Measurements from ENCODE around the gene GRAMD2B. TPM values are rescaled to one million over a fixed set of nuclear protein-coding genes. Genes with fewer than 3 reads are reported as not detected.

GRAMD2B gene
- total RNA-seq, 6 donors from 2014 or later, result 11.3 to 70.4 (median 17.7) TPM

DNA sequence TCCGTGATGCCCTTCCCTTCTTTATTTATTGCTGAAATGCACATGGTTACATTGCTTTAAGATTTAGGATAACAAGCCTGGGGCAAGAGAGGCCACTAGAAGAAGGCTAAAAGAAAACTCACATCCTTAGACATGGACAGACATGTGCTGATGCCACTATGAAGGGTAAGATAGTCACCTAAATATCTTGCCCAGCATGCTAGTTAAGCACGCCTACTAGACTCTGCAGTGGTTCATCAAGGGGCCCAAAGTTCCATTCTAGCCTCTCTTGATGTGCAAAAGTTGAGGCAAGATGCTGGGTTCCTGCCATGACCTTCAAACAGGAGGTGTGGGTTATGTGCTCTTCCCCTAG lies 49.3 kb downstream of the GRAMD2B start:
- peaks cover 0 to 38% (median 12%) of the 10 kb centered on the region in 4 donors for H3K36me3 ChIP-seq
- H3K9me3 ChIP-seq, result no peaks in the 10 kb centered on the region
- ATAC-seq (ENCODE audit: low FRiP score in 2 of 2) (no peak), DNase-seq (no peak)
- no peak overlapping the region for H3K27ac ChIP-seq
- no peak overlapping the region for H3K4me3 ChIP-seq
- TF ChIP-seq POLR2A (IDR thresholded peaks at IDR 0.05) (no peak), EP300 (IDR thresholded peaks at IDR 0.05) (no peak), POLR2AphosphoS5 (IDR thresholded peaks at IDR 0.05) (no peak)
- TF ChIP-seq, protein P1, sequence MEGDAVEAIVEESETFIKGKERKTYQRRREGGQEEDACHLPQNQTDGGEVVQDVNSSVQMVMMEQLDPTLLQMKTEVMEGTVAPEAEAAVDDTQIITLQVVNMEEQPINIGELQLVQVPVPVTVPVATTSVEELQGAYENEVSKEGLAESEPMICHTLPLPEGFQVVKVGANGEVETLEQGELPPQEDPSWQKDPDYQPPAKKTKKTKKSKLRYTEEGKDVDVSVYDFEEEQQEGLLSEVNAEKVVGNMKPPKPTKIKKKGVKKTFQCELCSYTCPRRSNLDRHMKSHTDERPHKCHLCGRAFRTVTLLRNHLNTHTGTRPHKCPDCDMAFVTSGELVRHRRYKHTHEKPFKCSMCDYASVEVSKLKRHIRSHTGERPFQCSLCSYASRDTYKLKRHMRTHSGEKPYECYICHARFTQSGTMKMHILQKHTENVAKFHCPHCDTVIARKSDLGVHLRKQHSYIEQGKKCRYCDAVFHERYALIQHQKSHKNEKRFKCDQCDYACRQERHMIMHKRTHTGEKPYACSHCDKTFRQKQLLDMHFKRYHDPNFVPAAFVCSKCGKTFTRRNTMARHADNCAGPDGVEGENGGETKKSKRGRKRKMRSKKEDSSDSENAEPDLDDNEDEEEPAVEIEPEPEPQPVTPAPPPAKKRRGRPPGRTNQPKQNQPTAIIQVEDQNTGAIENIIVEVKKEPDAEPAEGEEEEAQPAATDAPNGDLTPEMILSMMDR (IDR thresholded peaks at IDR 0.05), result no peak
- WGBS, 2 donors, result 90 to 97% methylated on average over 2 of the region's 2 CpGs
- H3K4me1 ChIP-seq, result no peaks in the 10 kb centered on the region
- no peaks in the 10 kb centered on the region for H3K27me3 ChIP-seq

DNA sequence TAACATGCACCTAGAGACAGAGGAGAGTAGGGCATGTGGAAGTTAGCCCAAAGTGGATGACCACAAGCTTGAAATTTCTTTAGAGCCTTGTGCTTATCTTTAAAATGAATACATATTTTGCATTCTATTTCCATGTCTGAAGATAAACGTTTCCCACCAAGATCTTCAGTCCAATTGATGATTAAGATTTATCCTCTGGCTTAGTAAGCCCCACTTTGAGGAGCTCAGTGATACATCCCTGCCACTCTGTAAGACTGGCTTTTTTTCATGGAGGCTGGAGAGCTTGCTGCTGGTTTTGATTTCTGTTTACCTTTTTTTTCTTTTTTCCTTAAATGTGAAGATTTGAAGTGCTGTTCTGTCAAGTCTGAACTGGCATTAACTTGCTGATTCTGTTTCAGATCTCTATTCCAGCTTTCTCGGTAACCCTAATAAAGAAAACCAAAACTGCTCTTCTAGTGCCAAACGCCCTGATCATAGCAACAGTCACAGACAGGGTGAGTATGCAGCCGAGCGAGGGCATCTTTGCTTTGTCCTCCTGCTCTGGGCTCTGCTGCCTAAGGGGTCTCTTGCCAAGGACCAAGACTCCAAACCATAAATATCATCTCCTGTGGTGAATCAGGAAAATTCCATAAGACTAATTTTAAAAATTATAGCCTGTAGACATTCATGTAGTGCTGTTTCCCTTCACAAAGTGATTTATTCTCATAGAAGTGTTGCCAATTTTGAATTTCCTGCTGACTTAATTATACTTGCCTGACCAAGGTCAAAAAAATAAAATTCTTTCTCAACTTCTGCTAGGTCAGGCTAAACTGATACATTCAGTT lies 54.3 kb downstream of the GRAMD2B start:
- no peak for ATAC-seq (ENCODE audit: low FRiP score in 2 of 2)
- Histone ChIP-seq H3K4me3 (no peak overlapping the region), H3K27me3 (no peaks in the 10 kb centered on the region), H3K27ac (peak overlapping the region in 2 of 4 donors; percentile 24 to 44), H3K36me3 (peaks cover 0 to 62% (median 8%) of the 10 kb centered on the region in 4 donors), H3K9me3 (no peaks in the 10 kb centered on the region), H3K4me1 (no peaks in the 10 kb centered on the region)
- DNase-seq, result no peak
- TF ChIP-seq POLR2A (IDR thresholded peaks at IDR 0.05), result no peak
- no peak for TF ChIP-seq POLR2AphosphoS5 (IDR thresholded peaks at IDR 0.05)
- no peak for TF ChIP-seq EP300 (IDR thresholded peaks at IDR 0.05)
- TF ChIP-seq, protein P1 (IDR thresholded peaks at IDR 0.05), result no peak
- 73 to 76% methylated on average over 5 of the region's 5 CpGs for WGBS, 2 donors

DNA sequence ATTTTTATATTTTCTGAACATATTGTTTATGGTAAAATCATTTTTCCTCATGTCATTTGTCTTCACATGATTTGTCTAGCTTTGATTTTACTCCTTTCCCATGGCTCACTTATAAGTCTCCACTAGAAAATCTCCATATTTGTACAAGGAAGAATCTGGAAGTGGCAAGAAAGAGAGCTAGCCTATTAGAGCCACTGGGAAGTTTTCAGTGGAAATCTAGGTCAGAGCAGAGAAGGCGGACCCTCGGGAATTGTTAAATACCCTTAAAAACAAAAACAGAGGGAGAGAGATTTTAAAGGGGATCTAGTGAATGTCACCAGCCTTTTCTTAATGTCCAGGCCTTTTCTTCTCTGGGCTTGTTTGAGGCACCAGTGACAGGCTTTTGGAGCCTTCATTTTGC lies 56.6 kb downstream of the GRAMD2B start:
- H3K36me3 ChIP-seq, result peaks cover 8 to 67% (median 9%) of the 10 kb centered on the region in 4 donors
- 52 to 79% methylated on average over 2 of the region's 2 CpGs for WGBS, 2 donors
- H3K4me3 ChIP-seq, result no peak overlapping the region
- H3K27ac ChIP-seq, result no peak overlapping the region
- no peak for TF ChIP-seq EP300 (IDR thresholded peaks at IDR 0.05)
- TF ChIP-seq POLR2AphosphoS5 (IDR thresholded peaks at IDR 0.05), result no peak
- no peak for TF ChIP-seq POLR2A (IDR thresholded peaks at IDR 0.05)
- TF ChIP-seq, protein P1 (IDR thresholded peaks at IDR 0.05), result no peak
- DNase-seq (no peak), ATAC-seq (ENCODE audit: low FRiP score in 2 of 2) (no peak)
- no peaks in the 10 kb centered on the region for H3K4me1 ChIP-seq
- H3K27me3 ChIP-seq, result no peaks in the 10 kb centered on the region
- H3K9me3 ChIP-seq, result no peaks in the 10 kb centered on the region

DNA sequence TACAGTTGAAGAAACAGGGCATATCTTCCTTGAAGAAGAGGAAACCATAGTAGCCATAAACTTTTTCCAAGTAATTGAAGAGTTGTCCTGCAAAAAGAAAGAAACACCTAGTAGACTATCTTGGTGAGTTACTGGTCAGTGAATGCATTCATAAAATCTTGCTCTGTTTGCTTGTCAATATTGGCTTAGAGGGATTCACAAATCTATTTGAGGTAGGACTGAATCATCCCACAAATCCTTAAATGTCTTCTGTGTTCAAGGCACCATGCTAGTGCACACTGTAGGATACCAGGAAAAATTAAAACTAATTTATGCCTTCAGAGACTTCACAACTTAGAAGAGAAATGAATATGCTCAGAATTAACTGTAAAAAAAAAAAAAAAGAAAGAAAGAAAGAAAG lies 57.6 kb downstream of the GRAMD2B start:
- no peak for DNase-seq
- no peaks in the 10 kb centered on the region for H3K9me3 ChIP-seq
- no peak for TF ChIP-seq POLR2AphosphoS5 (IDR thresholded peaks at IDR 0.05)
- TF ChIP-seq, protein P1 (IDR thresholded peaks at IDR 0.05), result no peak
- no peak for TF ChIP-seq POLR2A (IDR thresholded peaks at IDR 0.05)
- TF ChIP-seq EP300 (IDR thresholded peaks at IDR 0.05), result no peak
- no peaks in the 10 kb centered on the region for H3K27me3 ChIP-seq
- no peak for ATAC-seq (ENCODE audit: low FRiP score in 2 of 2)
- no peak overlapping the region for H3K27ac ChIP-seq
- no peaks in the 10 kb centered on the region for H3K4me1 ChIP-seq
- H3K36me3 ChIP-seq, result peaks cover 12 to 77% (median 15%) of the 10 kb centered on the region in 4 donors
- no peak overlapping the region for H3K4me3 ChIP-seq

DNA sequence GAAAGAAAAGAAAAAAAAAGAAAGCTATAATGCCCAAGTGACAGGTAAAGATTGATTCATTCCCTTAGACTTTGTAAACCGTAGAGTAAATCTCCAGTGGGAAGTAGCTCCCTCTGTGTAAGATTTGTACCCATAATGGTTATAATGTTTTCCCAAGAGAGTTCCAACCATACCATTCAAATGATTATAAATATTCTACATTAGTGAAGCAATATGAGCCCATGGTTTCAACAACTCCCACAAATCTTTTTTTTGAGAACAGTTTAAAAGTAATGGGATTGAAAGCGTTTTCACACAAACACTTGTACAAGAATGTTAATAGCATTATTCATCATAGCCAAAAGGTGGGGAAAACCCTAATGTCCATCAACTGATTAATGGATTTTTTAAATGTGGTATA lies 58.0 kb downstream of the GRAMD2B start:
- Histone ChIP-seq H3K4me3 (no peak overlapping the region), H3K36me3 (peaks cover 12 to 82% (median 17%) of the 10 kb centered on the region in 4 donors), H3K27me3 (no peaks in the 10 kb centered on the region), H3K9me3 (no peaks in the 10 kb centered on the region), H3K27ac (no peak overlapping the region), H3K4me1 (no peaks in the 10 kb centered on the region)
- TF ChIP-seq EP300 (IDR thresholded peaks at IDR 0.05), result no peak
- DNase-seq, result no peak
- WGBS, 2 donors, result 88 to 96% methylated on average over 2 of the region's 2 CpGs
- no peak for ATAC-seq (ENCODE audit: low FRiP score in 2 of 2)

All from upper lobe of left lung (tissue), 6 donors.